DND-41 (cell line): ENCODE data around the gene SHC2.
A peak's percentile ranks its signal among the peaks of the same experiment; 100 is the strongest.

Experiments used
- ATAC-seq: fragments of 200-7000 bp; cut with Tn5 transposase; 3 replicates; pipeline ENCODE4 v1.9.1; 2021; ENCODE audit warnings: low read depth; ENCODE audit not compliant: insufficient read depth
- DNase-seq: peaks from one replicate; pipeline ENCODE4 v3.0.0-alpha.2; 2020
- H2AFZ ChIP-seq: 2 replicates; pipeline ENCODE4 v1.6.0; 2012; ENCODE audit warnings: low read depth, low read length
- H3K27ac ChIP-seq: 2 replicates; pipeline ENCODE4 v1.5.1; 2012; ENCODE audit warnings: low read length, inconsistent platforms
- H3K27me3 ChIP-seq: fragments of 200-600 bp; sonication (generic); 2 replicates; pipeline ENCODE4 v1.6.0; 2012; ENCODE audit warnings: low read length, mild to moderate bottlenecking, inconsistent platforms; ENCODE audit not compliant: insufficient read depth, poor library complexity
- H3K36me3 ChIP-seq: 2 replicates; pipeline ENCODE4 v1.5.1; 2012; ENCODE audit warnings: low read length, inconsistent platforms; ENCODE audit not compliant: insufficient read depth
- H3K4me1 ChIP-seq: 2 replicates; pipeline ENCODE4 v1.5.1; 2012; ENCODE audit warnings: mild to moderate bottlenecking, low read length; ENCODE audit not compliant: insufficient read depth
- H3K4me2 ChIP-seq: 2 replicates; pipeline ENCODE4 v1.6.0; 2012; ENCODE audit warnings: mild to moderate bottlenecking, moderate library complexity, low read length, inconsistent platforms; ENCODE audit not compliant: insufficient read depth
- H3K4me3 ChIP-seq, 2 experiments: fragments of 200-600 bp in 1 of 2; shearing (Covaris generic) in 1 of 2; 2 replicates each; pipeline ENCODE4 v1.5.1; 2012 to 2016; ENCODE audit warnings: inconsistent platforms in 2 of 2, low read length in 2 of 2, mild to moderate bottlenecking in 2 of 2, low read depth in 1 of 2, moderate library complexity in 1 of 2
- H3K79me2 ChIP-seq: 2 replicates; pipeline ENCODE4 v1.6.0; 2012; ENCODE audit warnings: low read length, inconsistent platforms; ENCODE audit not compliant: insufficient read depth
- H3K9ac ChIP-seq: 2 replicates; pipeline ENCODE4 v1.6.0; 2012; ENCODE audit warnings: low read depth, mild to moderate bottlenecking, inconsistent platforms, low read length, moderate library complexity
- H3K9me3 ChIP-seq: 2 replicates; pipeline ENCODE4 v1.5.1; 2012; ENCODE audit warnings: low read length, moderate library complexity, mild to moderate bottlenecking, inconsistent platforms; ENCODE audit not compliant: insufficient read depth, severe bottlenecking
- H4K20me1 ChIP-seq: 2 replicates; pipeline ENCODE4 v1.6.0; 2012; ENCODE audit warnings: low read length; ENCODE audit not compliant: insufficient read depth
- CTCF ChIP-seq: IDR thresholded peaks from 2 replicates; pipeline ENCODE4 v1.5.1; 2012; ENCODE audit warnings: borderline replicate concordance, low read length, moderate library complexity, mild to moderate bottlenecking; ENCODE audit not compliant: poor library complexity, severe bottlenecking; ENCODE audit errors: extremely low read depth
- EZH2 ChIP-seq: IDR thresholded peaks from 3 replicates; pipeline ENCODE4 v1.6.1; 2012; ENCODE audit warnings: borderline replicate concordance, low read depth, mild to moderate bottlenecking, moderate library complexity, low read length, inconsistent platforms; ENCODE audit not compliant: severe bottlenecking

Gene SHC2

GRCh38 chr19:408902-409515 lies 51.8 kb downstream of the SHC2 start, which contains the start of gene C2CD4C:
Gene C2CD4C, minus strand, starts transcription at chr19:409147. Its CDS starts 786 bp downstream, at chr19:408361.
- DNase-seq (peak; percentile 46), ATAC-seq (peak; percentile 76)
- H4K20me1 ChIP-seq, result no peaks in the 10 kb centered on the region
- H3K9me3 ChIP-seq, result peaks cover 3% of the 10 kb centered on the region
- H3K36me3 ChIP-seq, result no peaks in the 10 kb centered on the region
- H3K79me2 ChIP-seq, result no peaks in the 10 kb centered on the region
- no peak within 1 kb of the TSS; the same call in 1 of the 2 replicates for H2AFZ ChIP-seq
- H3K4me2 ChIP-seq, result peak within 1 kb of the TSS; percentile 66
- peak within 1 kb of the TSS in 1 of 2 experiments; percentile 50; a peak in 3 of 4 replicates for H3K4me3 ChIP-seq
- no peak within 1 kb of the TSS for H3K27ac ChIP-seq
- TF ChIP-seq CTCF, result no peak
- no peak for TF ChIP-seq EZH2
- H3K9ac ChIP-seq, result peak within 1 kb of the TSS; percentile 48; the same call in 1 of the 2 replicates
- peaks cover 7% of the 10 kb centered on the region for H3K27me3 ChIP-seq
- H3K4me1 ChIP-seq, result peaks cover 14% of the 10 kb centered on the region

GRCh38 chr19:408441-408901 lies 52.4 kb downstream of the SHC2 start:
- peak overlapping the region; percentile 48; the same call in 1 of the 2 replicates for H3K9ac ChIP-seq
- DNase-seq, result peak; percentile 15
- peaks cover 3% of the 10 kb centered on the region for H3K9me3 ChIP-seq

GRCh38 chr19:407511-408440 lies 53.1 kb downstream of the SHC2 start:
- H3K36me3 ChIP-seq, result no peaks in the 10 kb centered on the region
- H3K27me3 ChIP-seq, result peaks cover 7% of the 10 kb centered on the region
- ATAC-seq (no peak), DNase-seq (no peak)
- H4K20me1 ChIP-seq, result no peaks in the 10 kb centered on the region
- H2AFZ ChIP-seq, result no peak overlapping the region
- peaks cover 3% of the 10 kb centered on the region for H3K9me3 ChIP-seq
- peak overlapping the region; percentile 66 for H3K4me2 ChIP-seq
- H3K4me1 ChIP-seq, result peaks cover 14% of the 10 kb centered on the region
- TF ChIP-seq EZH2 (no peak), CTCF (no peak)
- peak overlapping the region; percentile 48; the same call in 1 of the 2 replicates for H3K9ac ChIP-seq
- H3K4me3 ChIP-seq, result peak overlapping the region in 1 of 2 experiments; percentile 50; a peak in 1 of 4 replicates
- no peaks in the 10 kb centered on the region for H3K79me2 ChIP-seq
- no peak overlapping the region for H3K27ac ChIP-seq

More at GRCh38 chr19:408441-408901, 52.4 kb downstream of the SHC2 start:
- no peaks in the 10 kb centered on the region for H3K36me3 ChIP-seq
- peaks cover 14% of the 10 kb centered on the region for H3K4me1 ChIP-seq
- H3K4me3 ChIP-seq, result peak overlapping the region in 1 of 2 experiments; percentile 50; a peak in 3 of 4 replicates
- no peaks in the 10 kb centered on the region for H3K79me2 ChIP-seq
- H2AFZ ChIP-seq, result no peak overlapping the region
- H3K27me3 ChIP-seq, result peaks cover 7% of the 10 kb centered on the region
- H3K4me2 ChIP-seq, result peak overlapping the region; percentile 66
- ATAC-seq, result no peak
- no peak overlapping the region for H3K27ac ChIP-seq
- no peaks in the 10 kb centered on the region for H4K20me1 ChIP-seq
- TF ChIP-seq EZH2, result no peak
- no peak for TF ChIP-seq CTCF
